ENCODE data around the gene TEDDM1.

DNA sequence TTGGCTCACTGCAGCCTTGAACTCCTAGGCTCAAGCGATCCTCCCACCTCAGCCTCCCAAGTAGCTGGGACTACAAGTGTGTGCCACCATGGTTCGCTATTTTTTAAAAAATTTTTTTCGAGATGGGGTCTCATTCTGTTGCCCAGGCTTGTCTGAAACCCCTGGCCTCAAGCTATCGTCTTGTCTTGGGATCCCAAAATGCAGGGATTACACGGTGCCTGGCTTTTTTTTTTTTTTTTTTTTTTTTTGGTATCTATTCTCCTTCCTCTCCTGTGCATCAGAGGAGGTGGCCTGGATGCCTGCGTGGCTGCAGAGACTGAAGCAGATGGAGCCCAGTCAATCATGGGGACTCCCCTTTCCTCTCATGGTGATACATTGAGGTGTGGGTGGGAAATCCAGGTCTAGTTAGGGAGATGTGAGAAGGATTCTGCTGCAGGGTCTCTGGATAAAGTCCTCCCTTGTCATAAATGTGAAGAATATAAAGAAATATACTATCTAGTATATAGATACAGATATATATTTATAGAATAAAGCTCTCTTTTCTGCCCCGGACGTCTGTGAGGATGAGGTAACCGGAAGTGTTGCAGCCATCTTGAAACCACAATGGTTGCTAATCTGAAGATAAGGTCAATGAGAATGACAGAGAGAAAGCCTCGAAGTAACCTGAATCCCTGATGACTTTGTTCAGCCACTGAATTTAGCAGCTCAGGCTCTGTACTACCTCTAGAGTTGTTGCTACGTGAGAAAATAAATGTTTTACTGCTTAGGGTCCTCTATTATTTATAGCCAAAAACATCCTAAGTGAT is 30.0 kb upstream of the TEDDM1 start:
- TF ChIP-seq POLR2A (IDR thresholded peaks at IDR 0.05) = no peak
- TF ChIP-seq, protein P1, sequence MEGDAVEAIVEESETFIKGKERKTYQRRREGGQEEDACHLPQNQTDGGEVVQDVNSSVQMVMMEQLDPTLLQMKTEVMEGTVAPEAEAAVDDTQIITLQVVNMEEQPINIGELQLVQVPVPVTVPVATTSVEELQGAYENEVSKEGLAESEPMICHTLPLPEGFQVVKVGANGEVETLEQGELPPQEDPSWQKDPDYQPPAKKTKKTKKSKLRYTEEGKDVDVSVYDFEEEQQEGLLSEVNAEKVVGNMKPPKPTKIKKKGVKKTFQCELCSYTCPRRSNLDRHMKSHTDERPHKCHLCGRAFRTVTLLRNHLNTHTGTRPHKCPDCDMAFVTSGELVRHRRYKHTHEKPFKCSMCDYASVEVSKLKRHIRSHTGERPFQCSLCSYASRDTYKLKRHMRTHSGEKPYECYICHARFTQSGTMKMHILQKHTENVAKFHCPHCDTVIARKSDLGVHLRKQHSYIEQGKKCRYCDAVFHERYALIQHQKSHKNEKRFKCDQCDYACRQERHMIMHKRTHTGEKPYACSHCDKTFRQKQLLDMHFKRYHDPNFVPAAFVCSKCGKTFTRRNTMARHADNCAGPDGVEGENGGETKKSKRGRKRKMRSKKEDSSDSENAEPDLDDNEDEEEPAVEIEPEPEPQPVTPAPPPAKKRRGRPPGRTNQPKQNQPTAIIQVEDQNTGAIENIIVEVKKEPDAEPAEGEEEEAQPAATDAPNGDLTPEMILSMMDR (IDR thresholded peaks at IDR 0.05) = no peak

All from stomach (tissue), 4 donors.